BLaER1 (cell line): ENCODE measurements around the gene BAD.
"Not testable (repeated sequence)": the region's sequence is repeated elsewhere in the genome, so short reads cannot be mapped to it uniquely, and the experiment has no call there.

Experiments used
- H3K27ac ChIP-seq: shearing (Covaris generic); formaldehyde crosslinking; 2 replicates; pipeline ENCODE4 v1.8.1; 2022
- H3K27me3 ChIP-seq: shearing (Covaris generic); formaldehyde crosslinking; 2 replicates; pipeline ENCODE4 v1.8.1; 2022
- H3K36me3 ChIP-seq: shearing (Covaris generic); formaldehyde crosslinking; 2 replicates; pipeline ENCODE4 v1.8.1; 2022
- H3K4me1 ChIP-seq: shearing (Covaris generic); formaldehyde crosslinking; 2 replicates; pipeline ENCODE4 v1.8.1; 2022
- H3K4me2 ChIP-seq: shearing (Covaris generic); formaldehyde crosslinking; 2 replicates; pipeline ENCODE4 v1.8.1; 2022
- H3K4me3 ChIP-seq: shearing (Covaris generic); formaldehyde crosslinking; 2 replicates; pipeline ENCODE4 v1.8.1; 2022
- H3K9ac ChIP-seq: shearing (Covaris generic); formaldehyde crosslinking; 2 replicates; pipeline ENCODE4 v1.8.1; 2022
- H3K9me3 ChIP-seq: shearing (Covaris generic); formaldehyde crosslinking; 2 replicates; pipeline ENCODE4 v1.8.1; 2022
- H4K20me1 ChIP-seq: shearing (Covaris generic); formaldehyde crosslinking; 2 replicates; pipeline ENCODE4 v1.8.1; 2022
- Cebpa-rat ChIP-seq: shearing (Covaris generic); IDR thresholded peaks from 2 replicates; pipeline ENCODE4 v1.8.1; 2022

The BAD gene

DNA sequence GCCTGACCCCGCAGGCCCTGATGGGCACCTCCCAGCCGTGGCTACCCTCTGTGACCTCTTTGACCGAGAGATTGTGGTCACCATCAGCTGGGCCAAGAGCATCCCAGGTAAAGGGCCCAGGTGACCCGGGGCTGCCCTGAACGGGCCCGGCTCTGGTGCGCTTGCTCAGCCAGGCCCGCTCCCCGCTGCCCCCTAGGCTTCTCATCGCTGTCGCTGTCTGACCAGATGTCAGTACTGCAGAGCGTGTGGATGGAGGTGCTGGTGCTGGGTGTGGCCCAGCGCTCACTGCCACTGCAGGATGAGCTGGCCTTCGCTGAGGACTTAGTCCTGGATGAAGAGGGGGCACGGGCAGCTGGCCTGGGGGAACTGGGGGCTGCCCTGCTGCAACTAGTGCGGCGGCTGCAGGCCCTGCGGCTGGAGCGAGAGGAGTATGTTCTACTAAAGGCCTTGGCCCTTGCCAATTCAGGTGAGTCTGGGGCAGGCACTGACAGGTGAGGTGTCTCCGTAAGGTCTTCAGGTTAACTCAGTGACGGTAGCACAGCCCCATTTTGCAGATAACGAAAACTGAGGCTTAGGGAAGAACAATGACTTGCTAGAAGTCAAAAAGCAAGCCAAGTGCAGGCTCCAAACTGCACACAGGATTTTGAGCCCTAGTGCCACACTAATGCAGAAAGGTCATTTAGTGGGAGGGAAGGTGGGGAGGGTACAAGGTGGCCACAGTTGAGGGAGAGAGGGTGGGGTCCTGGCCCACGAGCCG is 30.5 kb upstream of the BAD start:
- H3K36me3 ChIP-seq: peaks cover 51% of the 10 kb centered on the region
- no peak overlapping the region for H3K27ac ChIP-seq
- H3K4me3 ChIP-seq: no peak overlapping the region
- no peaks in the 10 kb centered on the region for H3K27me3 ChIP-seq
- H3K4me2 ChIP-seq: no peak overlapping the region
- no peaks in the 10 kb centered on the region for H3K9me3 ChIP-seq
- no peak overlapping the region for H3K9ac ChIP-seq
- no peak for TF ChIP-seq Cebpa-rat
- H3K4me1 ChIP-seq: peaks cover 33% of the 10 kb centered on the region
- peaks cover 49% of the 10 kb centered on the region for H4K20me1 ChIP-seq

DNA sequence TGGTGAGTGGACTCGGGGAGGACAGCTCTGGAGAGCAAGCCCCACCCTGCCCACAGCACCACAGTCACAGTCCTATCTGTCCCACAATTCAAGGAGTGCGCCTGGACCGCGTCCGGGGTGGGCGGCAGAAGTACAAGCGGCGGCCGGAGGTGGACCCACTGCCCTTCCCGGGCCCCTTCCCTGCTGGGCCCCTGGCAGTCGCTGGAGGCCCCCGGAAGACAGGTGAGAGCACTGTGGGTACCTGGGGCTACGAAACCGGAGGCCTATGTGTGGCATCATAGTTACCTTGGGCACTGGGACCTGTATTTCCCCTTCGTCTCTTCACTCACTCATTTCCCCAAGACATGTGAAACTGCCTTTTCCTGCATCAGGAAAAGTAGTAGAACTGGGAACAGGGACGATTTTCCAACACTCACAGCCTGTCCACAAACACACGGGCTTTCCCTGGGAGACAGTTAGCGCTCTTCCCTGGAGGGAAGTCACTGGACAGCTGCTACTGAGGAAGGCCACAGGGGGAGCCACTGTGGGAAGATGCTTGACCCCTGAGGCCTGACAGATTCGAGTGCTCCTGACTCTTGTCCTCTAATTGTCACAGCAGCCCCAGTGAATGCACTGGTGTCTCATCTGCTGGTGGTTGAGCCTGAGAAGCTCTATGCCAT is 29.8 kb upstream of the BAD start:
- Histone ChIP-seq H3K4me2 (no peak overlapping the region), H3K36me3 (peaks cover 51% of the 10 kb centered on the region), H3K4me3 (no peak overlapping the region), H4K20me1 (peaks cover 49% of the 10 kb centered on the region), H3K9me3 (no peaks in the 10 kb centered on the region), H3K4me1 (peaks cover 26% of the 10 kb centered on the region), H3K9ac (peak overlapping the region; percentile 15; the same call in 1 of the 2 replicates), H3K27ac (no peak overlapping the region), H3K27me3 (no peaks in the 10 kb centered on the region)
- no peak for TF ChIP-seq Cebpa-rat

- TF ChIP-seq Cebpa-rat: no peak
- Histone ChIP-seq H3K9me3 (no peaks in the 10 kb centered on the region), H3K27me3 (no peaks in the 10 kb centered on the region), H3K36me3 (peaks cover 51% of the 10 kb centered on the region), H3K4me3 (no peak overlapping the region), H3K4me2 (no peak overlapping the region), H4K20me1 (peaks cover 49% of the 10 kb centered on the region), H3K9ac (peak overlapping the region; percentile 45; the same call in 1 of the 2 replicates), H3K4me1 (peaks cover 20% of the 10 kb centered on the region), H3K27ac (no peak overlapping the region)
Observed at GRCh38 chr11:64313491-64314145, 29.2 kb upstream of the BAD start.

DNA sequence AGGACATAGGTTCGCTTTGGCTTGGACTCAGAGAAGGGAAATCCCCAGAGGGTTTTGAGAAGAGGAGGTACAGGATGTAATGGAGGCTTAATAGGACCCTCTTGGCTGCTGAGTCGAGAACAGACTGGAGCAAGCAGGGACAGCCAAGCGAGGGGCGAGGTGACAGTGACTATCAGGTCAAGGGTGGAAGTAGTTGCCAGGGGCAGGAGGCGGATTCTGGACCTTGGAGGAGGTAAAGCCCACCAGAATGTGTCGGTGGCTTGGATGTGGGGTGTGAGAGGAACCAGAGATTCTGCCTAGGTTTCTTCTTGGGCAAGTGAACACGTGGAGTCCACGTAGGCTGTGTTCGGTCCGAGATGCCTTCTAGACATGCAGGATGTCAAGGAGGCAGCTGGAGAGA is 28.5 kb upstream of the BAD start:
- Histone ChIP-seq H3K4me3 (no peak overlapping the region), H3K36me3 (peaks cover 54% of the 10 kb centered on the region), H3K27ac (peak overlapping the region; percentile 44; the same call in 1 of the 2 replicates), H3K9ac (peak overlapping the region; percentile 45), H3K9me3 (no peaks in the 10 kb centered on the region), H3K4me1 (peaks cover 21% of the 10 kb centered on the region), H3K4me2 (no peak overlapping the region), H4K20me1 (peaks cover 49% of the 10 kb centered on the region), H3K27me3 (no peaks in the 10 kb centered on the region)
- no peak for TF ChIP-seq Cebpa-rat

DNA sequence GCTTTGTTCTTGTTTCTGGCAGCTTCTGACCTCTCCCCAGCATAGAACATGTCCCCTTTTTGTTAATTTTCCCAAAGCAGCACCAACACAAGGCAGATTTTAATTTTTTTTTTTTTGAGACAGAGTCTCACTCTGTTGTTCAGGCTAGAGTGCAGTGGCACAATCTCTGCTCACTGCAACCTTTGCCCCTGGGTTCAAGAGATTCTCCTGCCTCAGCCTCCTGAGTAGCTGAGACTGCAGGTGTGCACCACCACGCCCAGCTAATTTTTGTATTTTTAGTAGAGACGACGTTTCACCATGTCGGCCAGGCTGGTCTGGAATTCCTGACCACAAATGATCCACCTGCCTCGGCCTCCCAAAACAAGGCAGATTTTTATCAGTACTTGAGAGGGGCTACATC is 23.3 kb upstream of the BAD start:
- H3K27ac ChIP-seq: not testable (repeated sequence)

DNA sequence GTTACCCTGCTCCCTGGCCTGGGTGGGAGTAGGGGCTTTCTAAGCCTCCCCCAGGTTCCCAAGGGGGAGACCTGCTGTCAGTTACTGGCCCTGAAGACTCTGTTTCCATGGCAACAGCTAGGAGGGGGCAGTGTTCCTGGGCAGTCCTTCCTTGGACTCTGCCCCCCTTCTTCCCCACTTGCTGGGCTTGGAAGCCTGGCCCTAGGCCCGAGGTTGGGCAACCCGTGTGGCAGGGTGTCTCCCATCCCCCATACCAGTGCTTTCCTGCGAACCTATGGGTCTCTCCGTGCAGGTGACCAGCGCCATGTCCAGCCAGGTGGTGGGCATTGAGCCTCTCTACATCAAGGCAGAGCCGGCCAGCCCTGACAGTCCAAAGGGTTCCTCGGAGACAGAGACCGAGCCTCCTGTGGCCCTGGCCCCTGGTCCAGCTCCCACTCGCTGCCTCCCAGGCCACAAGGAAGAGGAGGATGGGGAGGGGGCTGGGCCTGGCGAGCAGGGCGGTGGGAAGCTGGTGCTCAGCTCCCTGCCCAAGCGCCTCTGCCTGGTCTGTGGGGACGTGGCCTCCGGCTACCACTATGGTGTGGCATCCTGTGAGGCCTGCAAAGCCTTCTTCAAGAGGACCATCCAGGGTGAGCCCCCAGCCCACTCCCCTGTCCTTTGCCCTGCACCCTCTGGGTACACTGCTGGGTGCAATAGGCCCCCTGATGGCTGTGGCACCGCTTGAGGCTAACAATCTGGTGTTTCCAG is 22.6 kb upstream of the BAD start:
- H3K27me3 ChIP-seq: peaks cover under 1% of the 10 kb centered on the region; the same call in 1 of the 2 replicates
- peaks cover 22% of the 10 kb centered on the region for H3K36me3 ChIP-seq
- TF ChIP-seq Cebpa-rat: no peak
- peak overlapping the region; percentile 99 for H3K4me2 ChIP-seq
- peak overlapping the region; percentile 83 for H3K27ac ChIP-seq
- H3K9ac ChIP-seq: peak overlapping the region; percentile 88
- H3K9me3 ChIP-seq: no peaks in the 10 kb centered on the region
- H3K4me3 ChIP-seq: peak overlapping the region; percentile 86
- peaks cover 34% of the 10 kb centered on the region for H3K4me1 ChIP-seq
- peaks cover 32% of the 10 kb centered on the region for H4K20me1 ChIP-seq

More for the DNA sequence above, 23.3 kb upstream of the BAD start:
- Histone ChIP-seq H4K20me1 (peaks cover 37% of the 10 kb centered on the region), H3K4me2 (peak overlapping the region; percentile 99; the same call in 1 of the 2 replicates), H3K36me3 (peaks cover 29% of the 10 kb centered on the region), H3K9ac (0 out of 2 replicates have a peak overlapping the region, but pooled peaks have one; percentile 88), H3K4me1 (peaks cover 34% of the 10 kb centered on the region)
- not testable (repeated sequence) for H3K27me3 ChIP-seq, H3K9me3 ChIP-seq, H3K4me3 ChIP-seq

DNA sequence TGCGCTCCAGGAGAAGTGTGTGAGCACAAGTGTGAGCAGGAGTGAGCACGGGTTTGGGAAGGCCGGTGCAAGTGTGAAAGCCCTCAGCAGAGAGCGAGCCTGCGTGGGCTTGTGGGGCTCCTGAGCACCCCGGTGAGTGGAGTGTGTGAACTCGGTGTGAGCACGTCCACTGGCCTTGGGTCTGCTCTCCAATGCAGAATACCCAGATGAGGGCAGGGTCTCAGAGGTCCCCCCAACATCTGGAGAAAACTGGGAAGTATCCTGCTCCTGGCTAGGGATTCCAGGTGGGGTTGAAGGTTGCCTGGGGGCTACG is 22.1 kb upstream of the BAD start:
- peaks cover 22% of the 10 kb centered on the region for H3K36me3 ChIP-seq
- H3K4me1 ChIP-seq: peaks cover 34% of the 10 kb centered on the region
- peaks cover 32% of the 10 kb centered on the region for H4K20me1 ChIP-seq
- H3K9ac ChIP-seq: peak overlapping the region; percentile 88
- peak overlapping the region; percentile 83 for H3K27ac ChIP-seq
- no peak for TF ChIP-seq Cebpa-rat
- H3K9me3 ChIP-seq: no peaks in the 10 kb centered on the region
- peak overlapping the region; percentile 86 for H3K4me3 ChIP-seq
- H3K27me3 ChIP-seq: peaks cover 5% of the 10 kb centered on the region
- H3K4me2 ChIP-seq: peak overlapping the region; percentile 99

GRCh38 chr11:64305691-64306562 is 21.5 kb upstream of the BAD start:
- Histone ChIP-seq H3K36me3 (peaks cover 20% of the 10 kb centered on the region), H3K27me3 (peaks cover 11% of the 10 kb centered on the region), H3K4me1 (peaks cover 35% of the 10 kb centered on the region), H3K9ac (peak overlapping the region; percentile 88), H4K20me1 (peaks cover 28% of the 10 kb centered on the region), H3K9me3 (no peaks in the 10 kb centered on the region), H3K4me3 (peak overlapping the region; percentile 86), H3K27ac (peak overlapping the region; percentile 83), H3K4me2 (peak overlapping the region; percentile 99)
- no peak for TF ChIP-seq Cebpa-rat
